HepG2 (cell line): Measurements from ENCODE around the gene SV2B. TPM values are rescaled to one million over a fixed set of nuclear protein-coding genes. Genes with fewer than 3 reads are reported as not detected.

Experiments
- ATAC-seq: fragments of 200-7000 bp; cut with Tn5 transposase; 3 replicates; pipeline ENCODE4 v1.9.1; 2020; ENCODE audit warnings: mild to moderate bottlenecking, moderate library complexity
- BruUV-seq: library from RNA; stranded (reverse); fragments of 400-500 nt; replicated peaks from 2 replicates; lab custom pipeline; 2021; lab: Mats Ljungman, UMichigan
- CTCF ChIA-PET: fragments of 300-600 bp; formaldehyde crosslinking; extraction: SDS; loops from one replicate; lab custom pipeline; 2021; ENCODE audit warnings: low total read pairs, inconsistent platforms, low intra/inter-chr PET ratio; lab: Yijun Ruan, JAX
- POLR2A ChIA-PET: fragments of 350-600 bp; sonication (Branson Sonifier 250); formaldehyde crosslinking; loops from one replicate; lab custom pipeline; 2020; ENCODE audit warnings: antibody characterized with exemption, inconsistent platforms; lab: Yijun Ruan, JAX
- DNase-seq: peaks from one replicate; pipeline ENCODE4 v3.0.0-alpha.2; 2015; ENCODE audit warnings: low spot score
- FAIRE-seq: peaks from 3 replicates; lab custom pipeline; 2011; peaks lifted over from hg19 to GRCh38; lab: Jason Lieb, UNC
- H2AFZ ChIP-seq: one replicate; pipeline ENCODE4 v1.6.1; 2011; ENCODE audit warnings: low read length, inconsistent platforms
- H3K27ac ChIP-seq: fragments of 300-600 bp; 3 replicates; pipeline ENCODE4 v1.8.0; 2011; ENCODE audit warnings: mixed run types, mild to moderate bottlenecking, mixed read lengths, low read length, inconsistent platforms; ENCODE audit not compliant: insufficient read depth; ENCODE audit errors: extremely low read length
- H3K27me3 ChIP-seq, 2 experiments: fragments of 200-600 bp in 1 of 2; 2 replicates in 1 of 2; 3 replicates in 1 of 2; pipeline versions ENCODE4 v1.6.0 to v1.8.0; 2011; ENCODE audit warnings: low read length in 2 of 2, mild to moderate bottlenecking in 2 of 2, moderate library complexity in 2 of 2, inconsistent platforms in 1 of 2; ENCODE audit not compliant: insufficient read depth in 2 of 2, control insufficient read depth in 1 of 2
- H3K36me3 ChIP-seq, 2 experiments: fragments of 200-600 bp in 1 of 2; replicated peaks in 1 of 2; 2 replicates in 1 of 2; 3 replicates in 1 of 2; pipeline versions ENCODE4 v1.5.1 to v1.8.0; 2011; ENCODE audit warnings: low read length in 2 of 2, inconsistent platforms in 1 of 2; ENCODE audit not compliant: insufficient read depth in 2 of 2, control insufficient read depth in 1 of 2
- H3K4me1 ChIP-seq: 2 replicates; pipeline ENCODE4 v1.5.1; 2012; ENCODE audit warnings: low read length, inconsistent platforms; ENCODE audit not compliant: insufficient read depth
- H3K4me2 ChIP-seq: 2 replicates; pipeline ENCODE4 v1.6.0; 2011; ENCODE audit warnings: low read depth, low read length, inconsistent platforms
- H3K4me3 ChIP-seq, 3 experiments: fragments of 200-600 bp in 1 of 3; sonication (generic), shearing (Covaris generic) in 1 of 3; replicated peaks in 1 of 3; 2 replicates each; pipeline ENCODE4 v1.5.1; 2011 to 2016; ENCODE audit warnings: low read length in 3 of 3, inconsistent platforms in 2 of 3, low read depth in 2 of 3, mild to moderate bottlenecking in 2 of 3, control low read depth in 1 of 3, mixed read lengths in 1 of 3; ENCODE audit not compliant: insufficient read depth in 1 of 3
- H3K79me2 ChIP-seq: one replicate; pipeline ENCODE4 v1.6.1; 2011; ENCODE audit warnings: low read length, inconsistent platforms; ENCODE audit not compliant: insufficient read depth
- H3K9ac ChIP-seq: 2 replicates; pipeline ENCODE4 v1.6.0; 2011; ENCODE audit warnings: mild to moderate bottlenecking, low read depth, low read length, inconsistent platforms; ENCODE audit not compliant: insufficient read depth
- H3K9me3 ChIP-seq: 2 replicates; pipeline ENCODE4 v1.5.1; 2012; ENCODE audit warnings: mild to moderate bottlenecking, low read length
- H4K20me1 ChIP-seq: 2 replicates; pipeline ENCODE4 v1.6.0; 2011; ENCODE audit warnings: inconsistent platforms, mild to moderate bottlenecking, low read length, moderate library complexity; ENCODE audit not compliant: insufficient read depth
- DNMT1 ChIP-seq: sonication (generic); formaldehyde crosslinking; IDR thresholded peaks from 2 replicates; pipeline ENCODE4 v1.5.1; 2020; ENCODE audit warnings: mild to moderate bottlenecking, missing genetic modification reagents
- ERF ChIP-seq: IDR thresholded peaks from 2 replicates; pipeline ENCODE4 v1.6.1; 2018; ENCODE audit warnings: missing biosample characterization, missing genetic modification reagents
- SALL1 ChIP-seq: sonication (generic); formaldehyde crosslinking; IDR thresholded peaks from 2 replicates; pipeline ENCODE4 v1.8.0; 2022; ENCODE audit warnings: mild to moderate bottlenecking, missing genetic modification reagents
- THAP11 ChIP-seq: IDR thresholded peaks from 2 replicates; pipeline ENCODE4 v1.6.1; 2016; ENCODE audit warnings: missing biosample characterization, missing genetic modification reagents
- ZNF317 ChIP-seq: sonication (generic); formaldehyde crosslinking; IDR thresholded peaks from 2 replicates; pipeline ENCODE4 v1.5.0; 2020; ENCODE audit warnings: mild to moderate bottlenecking, missing genetic modification reagents
- ZNF343 ChIP-seq: sonication (generic); formaldehyde crosslinking; IDR thresholded peaks from 2 replicates; pipeline ENCODE4 v1.4.0; 2020; ENCODE audit warnings: mild to moderate bottlenecking, missing genetic modification reagents
- ZNF510 ChIP-seq: sonication (generic); formaldehyde crosslinking; IDR thresholded peaks from 2 replicates; pipeline ENCODE4 v1.4.0; 2020; ENCODE audit warnings: low read depth, mild to moderate bottlenecking, missing genetic modification reagents
- ZNF773 ChIP-seq: sonication (generic); formaldehyde crosslinking; IDR thresholded peaks from 2 replicates; pipeline ENCODE4 v1.4.0; 2020; ENCODE audit warnings: missing genetic modification reagents, borderline replicate concordance
- WGBS: methylation state at CpG from one replicate; pipeline ENCODE4 v1.1.6; 2017; ENCODE audit warnings: low lambda C conversion rate; 5-methylcytosine and 5-hydroxymethylcytosine counted together
- in situ Hi-C: cut with HindIII; loops from 2 replicates; pipeline ENCODE4 v1.10.0; 2017; ENCODE audit warnings: low pct_unique_long_range_greater_than_20kb; ENCODE audit not compliant: extremely low pct_ligation_motif_present
- intact Hi-C: fragments of 100-400 bp; cut with micrococcal nuclease; formaldehyde crosslinking; loops from one replicate; pipeline ENCODE4 v1.10.0; 2022; ENCODE audit not compliant: unreplicated experiment
- polyA plus RNA-seq, 8 experiments: library from polyadenylated mRNA; depleted of rRNA in 3 of 8; stranded (reverse) in 7 of 8; unstranded in 1 of 8; fragments of >200 nt; fragmentation: Illumina TruSeq in 4 of 8; extraction: Trizol in 4 of 8; gene quantifications; 2 replicates each; pipeline versions ENCODE4 v1.2.1 to v1.2.3, GENCODE V29; 2011 to 2016; ENCODE audit warnings: low read depth in 4 of 8, missing spikeins in 1 of 8, mixed read lengths in 1 of 8; ENCODE audit not compliant: insufficient read depth in 1 of 8
- total RNA-seq, 5 experiments: library from RNA; depleted of rRNA; stranded (reverse); fragments of >200 nt; fragmentation: Illumina TruSeq; extraction: Trizol; gene quantifications; 2 replicates each; pipeline ENCODE4 v1.2.3, GENCODE V29; 2016; ENCODE audit warnings: low read depth in 1 of 5
- TF ChIP-seq, protein P1 (sequence below): IDR thresholded peaks from 2 replicates; pipeline ENCODE4 v1.6.1; 2016; ENCODE audit warnings: control low read depth
- TF ChIP-seq, protein P2 (sequence below): sonication (generic); formaldehyde crosslinking; IDR thresholded peaks from 2 replicates; pipeline ENCODE4 v1.8.0; 2022; ENCODE audit warnings: mild to moderate bottlenecking, missing genetic modification reagents; ENCODE audit not compliant: insufficient replicate concordance
- TF ChIP-seq, protein P3 (sequence below): sonication (generic); formaldehyde crosslinking; IDR thresholded peaks from 2 replicates; pipeline ENCODE4 v1.4.0; 2020; ENCODE audit warnings: missing genetic modification reagents, low read depth, mild to moderate bottlenecking, borderline replicate concordance
- TF ChIP-seq, protein P4 (sequence below): IDR thresholded peaks from 2 replicates; pipeline ENCODE4 v1.6.1; 2016; ENCODE audit warnings: low read depth, control low read depth
- TF ChIP-seq, protein P5 (sequence below): sonication (generic); formaldehyde crosslinking; IDR thresholded peaks from 2 replicates; pipeline ENCODE4 v1.5.1; 2020; ENCODE audit warnings: missing genetic modification reagents, mild to moderate bottlenecking, borderline replicate concordance
- TF ChIP-seq, protein P6 (sequence below): sonication (generic); formaldehyde crosslinking; IDR thresholded peaks from 2 replicates; pipeline ENCODE4 v1.5.1; 2020; ENCODE audit warnings: mild to moderate bottlenecking, missing genetic modification reagents, moderate library complexity

The SV2B gene
- total and polyA plus RNA-seq, 2 of the 13 experiments (the other 11 are each of a cell fraction or from before 2014, with no cell fraction given), result not detected

DNA sequence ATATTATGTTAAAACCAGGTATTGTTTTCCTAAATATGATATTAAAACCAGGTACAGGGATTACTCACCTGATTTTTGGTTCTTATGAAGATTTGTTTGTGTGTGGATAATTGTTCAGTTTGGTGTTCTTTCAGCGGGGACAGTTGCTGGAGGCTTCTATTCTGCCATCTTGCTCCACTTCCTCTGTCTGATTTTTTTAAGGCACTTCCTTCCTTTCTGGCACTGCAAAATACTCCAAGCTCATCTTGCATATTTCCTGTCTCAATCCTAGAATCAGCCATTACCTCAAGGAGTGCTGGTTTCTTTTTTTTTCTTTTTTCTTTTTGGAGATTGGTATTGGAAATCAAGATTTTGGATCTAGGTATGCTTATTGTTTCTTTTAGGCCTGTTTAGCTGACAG, 229.9 kb downstream of the SV2B start:
- Histone ChIP-seq H3K4me1 (no peaks in the 10 kb centered on the region), H3K27ac (no peak overlapping the region), H2AFZ (no peak overlapping the region), H3K27me3 (no peaks in the 10 kb centered on the region), H3K79me2 (no peaks in the 10 kb centered on the region), H3K36me3 (no peaks in the 10 kb centered on the region), H3K4me2 (no peak overlapping the region), H3K4me3 (no peak overlapping the region), H3K9ac (no peak overlapping the region), H3K9me3 (no peaks in the 10 kb centered on the region), H4K20me1 (no peaks in the 10 kb centered on the region)
- ATAC-seq, result no peak
- WGBS, result 39% methylated on average over 1 of the region's 1 CpG
- BruUV-seq, result no TSS peak
- CTCF ChIA-PET, result no interaction called here
- no peak for DNase-seq
- in situ Hi-C loops, result no loop called here
- POLR2A ChIA-PET, result no interaction called here
- FAIRE-seq, result no peak
- intact Hi-C loops, result no loop called here
- TF ChIP-seq, protein P1, sequence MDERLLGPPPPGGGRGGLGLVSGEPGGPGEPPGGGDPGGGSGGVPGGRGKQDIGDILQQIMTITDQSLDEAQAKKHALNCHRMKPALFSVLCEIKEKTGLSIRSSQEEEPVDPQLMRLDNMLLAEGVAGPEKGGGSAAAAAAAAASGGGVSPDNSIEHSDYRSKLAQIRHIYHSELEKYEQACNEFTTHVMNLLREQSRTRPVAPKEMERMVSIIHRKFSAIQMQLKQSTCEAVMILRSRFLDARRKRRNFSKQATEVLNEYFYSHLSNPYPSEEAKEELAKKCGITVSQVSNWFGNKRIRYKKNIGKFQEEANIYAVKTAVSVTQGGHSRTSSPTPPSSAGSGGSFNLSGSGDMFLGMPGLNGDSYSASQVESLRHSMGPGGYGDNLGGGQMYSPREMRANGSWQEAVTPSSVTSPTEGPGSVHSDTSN, result no peak
- TF ChIP-seq ZNF510 (CRISPR knock-in tag) (no peak), THAP11 (no peak), ERF (CRISPR knock-in tag) (no peak), ZNF773 (CRISPR knock-in tag) (no peak), ZNF343 (CRISPR knock-in tag) (no peak), ZNF317 (CRISPR knock-in tag) (no peak), DNMT1 (CRISPR knock-in tag) (no peak), SALL1 (CRISPR knock-in tag) (no peak)
- TF ChIP-seq, protein P2, sequence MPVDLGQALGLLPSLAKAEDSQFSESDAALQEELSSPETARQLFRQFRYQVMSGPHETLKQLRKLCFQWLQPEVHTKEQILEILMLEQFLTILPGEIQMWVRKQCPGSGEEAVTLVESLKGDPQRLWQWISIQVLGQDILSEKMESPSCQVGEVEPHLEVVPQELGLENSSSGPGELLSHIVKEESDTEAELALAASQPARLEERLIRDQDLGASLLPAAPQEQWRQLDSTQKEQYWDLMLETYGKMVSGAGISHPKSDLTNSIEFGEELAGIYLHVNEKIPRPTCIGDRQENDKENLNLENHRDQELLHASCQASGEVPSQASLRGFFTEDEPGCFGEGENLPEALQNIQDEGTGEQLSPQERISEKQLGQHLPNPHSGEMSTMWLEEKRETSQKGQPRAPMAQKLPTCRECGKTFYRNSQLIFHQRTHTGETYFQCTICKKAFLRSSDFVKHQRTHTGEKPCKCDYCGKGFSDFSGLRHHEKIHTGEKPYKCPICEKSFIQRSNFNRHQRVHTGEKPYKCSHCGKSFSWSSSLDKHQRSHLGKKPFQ (CRISPR knock-in tag), result no peak
- TF ChIP-seq, protein P3, sequence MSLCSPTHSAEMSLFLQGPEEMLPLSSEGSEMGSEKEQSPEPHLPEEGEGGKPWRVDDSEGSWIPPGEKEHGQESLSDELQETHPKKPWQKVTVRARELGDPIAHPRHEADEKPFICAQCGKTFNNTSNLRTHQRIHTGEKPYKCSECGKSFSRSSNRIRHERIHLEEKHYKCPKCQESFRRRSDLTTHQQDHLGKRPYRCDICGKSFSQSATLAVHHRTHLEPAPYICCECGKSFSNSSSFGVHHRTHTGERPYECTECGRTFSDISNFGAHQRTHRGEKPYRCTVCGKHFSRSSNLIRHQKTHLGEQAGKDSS, result no peak
- TF ChIP-seq, protein P4, sequence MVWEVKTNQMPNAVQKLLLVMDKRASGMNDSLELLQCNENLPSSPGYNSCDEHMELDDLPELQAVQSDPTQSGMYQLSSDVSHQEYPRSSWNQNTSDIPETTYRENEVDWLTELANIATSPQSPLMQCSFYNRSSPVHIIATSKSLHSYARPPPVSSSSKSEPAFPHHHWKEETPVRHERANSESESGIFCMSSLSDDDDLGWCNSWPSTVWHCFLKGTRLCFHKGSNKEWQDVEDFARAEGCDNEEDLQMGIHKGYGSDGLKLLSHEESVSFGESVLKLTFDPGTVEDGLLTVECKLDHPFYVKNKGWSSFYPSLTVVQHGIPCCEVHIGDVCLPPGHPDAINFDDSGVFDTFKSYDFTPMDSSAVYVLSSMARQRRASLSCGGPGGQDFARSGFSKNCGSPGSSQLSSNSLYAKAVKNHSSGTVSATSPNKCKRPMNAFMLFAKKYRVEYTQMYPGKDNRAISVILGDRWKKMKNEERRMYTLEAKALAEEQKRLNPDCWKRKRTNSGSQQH (CRISPR knock-in tag), result no peak
- TF ChIP-seq, protein P5, sequence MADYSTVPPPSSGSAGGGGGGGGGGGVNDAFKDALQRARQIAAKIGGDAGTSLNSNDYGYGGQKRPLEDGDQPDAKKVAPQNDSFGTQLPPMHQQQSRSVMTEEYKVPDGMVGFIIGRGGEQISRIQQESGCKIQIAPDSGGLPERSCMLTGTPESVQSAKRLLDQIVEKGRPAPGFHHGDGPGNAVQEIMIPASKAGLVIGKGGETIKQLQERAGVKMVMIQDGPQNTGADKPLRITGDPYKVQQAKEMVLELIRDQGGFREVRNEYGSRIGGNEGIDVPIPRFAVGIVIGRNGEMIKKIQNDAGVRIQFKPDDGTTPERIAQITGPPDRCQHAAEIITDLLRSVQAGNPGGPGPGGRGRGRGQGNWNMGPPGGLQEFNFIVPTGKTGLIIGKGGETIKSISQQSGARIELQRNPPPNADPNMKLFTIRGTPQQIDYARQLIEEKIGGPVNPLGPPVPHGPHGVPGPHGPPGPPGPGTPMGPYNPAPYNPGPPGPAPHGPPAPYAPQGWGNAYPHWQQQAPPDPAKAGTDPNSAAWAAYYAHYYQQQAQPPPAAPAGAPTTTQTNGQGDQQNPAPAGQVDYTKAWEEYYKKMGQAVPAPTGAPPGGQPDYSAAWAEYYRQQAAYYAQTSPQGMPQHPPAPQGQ (CRISPR knock-in tag), result no peak
- TF ChIP-seq, protein P6, sequence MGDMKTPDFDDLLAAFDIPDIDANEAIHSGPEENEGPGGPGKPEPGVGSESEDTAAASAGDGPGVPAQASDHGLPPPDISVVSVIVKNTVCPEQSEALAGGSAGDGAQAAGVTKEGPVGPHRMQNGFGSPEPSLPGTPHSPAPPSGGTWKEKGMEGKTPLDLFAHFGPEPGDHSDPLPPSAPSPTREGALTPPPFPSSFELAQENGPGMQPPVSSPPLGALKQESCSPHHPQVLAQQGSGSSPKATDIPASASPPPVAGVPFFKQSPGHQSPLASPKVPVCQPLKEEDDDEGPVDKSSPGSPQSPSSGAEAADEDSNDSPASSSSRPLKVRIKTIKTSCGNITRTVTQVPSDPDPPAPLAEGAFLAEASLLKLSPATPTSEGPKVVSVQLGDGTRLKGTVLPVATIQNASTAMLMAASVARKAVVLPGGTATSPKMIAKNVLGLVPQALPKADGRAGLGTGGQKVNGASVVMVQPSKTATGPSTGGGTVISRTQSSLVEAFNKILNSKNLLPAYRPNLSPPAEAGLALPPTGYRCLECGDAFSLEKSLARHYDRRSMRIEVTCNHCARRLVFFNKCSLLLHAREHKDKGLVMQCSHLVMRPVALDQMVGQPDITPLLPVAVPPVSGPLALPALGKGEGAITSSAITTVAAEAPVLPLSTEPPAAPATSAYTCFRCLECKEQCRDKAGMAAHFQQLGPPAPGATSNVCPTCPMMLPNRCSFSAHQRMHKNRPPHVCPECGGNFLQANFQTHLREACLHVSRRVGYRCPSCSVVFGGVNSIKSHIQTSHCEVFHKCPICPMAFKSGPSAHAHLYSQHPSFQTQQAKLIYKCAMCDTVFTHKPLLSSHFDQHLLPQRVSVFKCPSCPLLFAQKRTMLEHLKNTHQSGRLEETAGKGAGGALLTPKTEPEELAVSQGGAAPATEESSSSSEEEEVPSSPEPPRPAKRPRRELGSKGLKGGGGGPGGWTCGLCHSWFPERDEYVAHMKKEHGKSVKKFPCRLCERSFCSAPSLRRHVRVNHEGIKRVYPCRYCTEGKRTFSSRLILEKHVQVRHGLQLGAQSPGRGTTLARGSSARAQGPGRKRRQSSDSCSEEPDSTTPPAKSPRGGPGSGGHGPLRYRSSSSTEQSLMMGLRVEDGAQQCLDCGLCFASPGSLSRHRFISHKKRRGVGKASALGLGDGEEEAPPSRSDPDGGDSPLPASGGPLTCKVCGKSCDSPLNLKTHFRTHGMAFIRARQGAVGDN (CRISPR knock-in tag), result no peak
